ENCODE results near the gene SHISA8. TPM values are rescaled to one million over a fixed set of nuclear protein-coding genes. Genes with fewer than 3 reads are reported as not detected.

SHISA8 gene
- total and polyA plus RNA-seq, 7 donors: 0.15 to 0.26 (median 0.26) TPM; not detected in 4

GRCh38 chr22:41900652-41901312 is 14.1 kb downstream of the SHISA8 start:
- H3K4me3 ChIP-seq: no peak overlapping the region
- DNase-seq (peak in 1 of 2 donors; percentile 36), ATAC-seq (no peak)
- intact Hi-C loops (cut with DNase I): no loop called here
- H3K36me3 ChIP-seq (ENCODE audit: insufficient read depth in 1 of 2, low read depth in 1 of 2): peaks cover 0 to 85% of the 10 kb centered on the region in 2 donors
- 96 to 97% (median 97%) methylated on average over 8 of the region's 8 CpGs for WGBS, 3 donors
- no peak for TF ChIP-seq CTCF (IDR thresholded peaks at IDR 0.05)
- H3K27ac ChIP-seq: peak overlapping the region; percentile 78
- H3K27me3 ChIP-seq (ENCODE audit: insufficient read depth in 3 of 3, low read length in 2 of 3): no peaks in the 10 kb centered on the region
- peaks cover 45% of the 10 kb centered on the region for H3K4me1 ChIP-seq
- no peaks in the 10 kb centered on the region for H3K9me3 ChIP-seq

GRCh38 chr22:41899992-41900651 is 14.8 kb downstream of the SHISA8 start:
- ATAC-seq (peak in 3 of 4 donors; percentile 17 to 54 (median 53)), DNase-seq (peak in 1 of 2 donors; percentile 79)
- Histone ChIP-seq H3K27ac (peak overlapping the region; percentile 78), H3K36me3 (ENCODE audit: insufficient read depth in 1 of 2, low read depth in 1 of 2) (peaks cover 0 to 85% of the 10 kb centered on the region in 2 donors), H3K4me1 (peaks cover 45% of the 10 kb centered on the region), H3K9me3 (no peaks in the 10 kb centered on the region), H3K27me3 (ENCODE audit: insufficient read depth in 3 of 3, low read length in 2 of 3) (no peaks in the 10 kb centered on the region), H3K4me3 (no peak overlapping the region)
- intact Hi-C loops (cut with DNase I): loop anchor here in 1 of 2 donors (10.0 kb wide), 1 partner anchor 65 kb away; the partner anchor contains the start of gene SREBF2
- TF ChIP-seq CTCF (IDR thresholded peaks at IDR 0.05): no peak
- WGBS, 3 donors: 59 to 79% (median 63%) methylated on average over 13 of the region's 13 CpGs

GRCh38 chr22:41899110-41899509 is 15.8 kb downstream of the SHISA8 start:
- H3K4me1 ChIP-seq: peaks cover 45% of the 10 kb centered on the region
- peak in 1 of 2 donors; percentile 68 for DNase-seq
- ATAC-seq: peak; percentile 72 to 89 (median 80)

GRCh38 chr22:41898645-41899044 is 16.2 kb downstream of the SHISA8 start:
- Histone ChIP-seq H3K9me3 (no peaks in the 10 kb centered on the region), H3K4me3 (no peak overlapping the region), H3K36me3 (ENCODE audit: insufficient read depth in 1 of 2, low read depth in 1 of 2) (peaks cover 4 to 85% of the 10 kb centered on the region in 2 donors), H3K4me1 (peaks cover 43% of the 10 kb centered on the region), H3K27ac (peak overlapping the region; percentile 78), H3K27me3 (ENCODE audit: insufficient read depth in 3 of 3, low read length in 2 of 3) (no peaks in the 10 kb centered on the region)
- ATAC-seq (peak; percentile 39 to 66 (median 60)), DNase-seq (no peak)
- intact Hi-C loops (cut with DNase I): loop anchor here in 1 of 2 donors (10.0 kb wide), 1 partner anchor 64 kb away; the partner anchor contains the start of gene SREBF2
- 41 to 45% (median 43%) methylated on average over 11 of the region's 11 CpGs for WGBS, 3 donors
- TF ChIP-seq CTCF (IDR thresholded peaks at IDR 0.05): no peak

More at GRCh38 chr22:41899110-41899509, 15.8 kb downstream of the SHISA8 start:
- WGBS, 3 donors: 29 to 42% (median 40%) methylated on average over 5 of the region's 5 CpGs
- TF ChIP-seq CTCF (IDR thresholded peaks at IDR 0.05): no peak
- intact Hi-C loops (cut with DNase I): loop anchor here in 1 of 2 donors (10.0 kb wide), 1 partner anchor 64 kb away; the partner anchor contains the start of gene SREBF2
- Histone ChIP-seq H3K27me3 (ENCODE audit: insufficient read depth in 3 of 3, low read length in 2 of 3) (no peaks in the 10 kb centered on the region), H3K36me3 (ENCODE audit: insufficient read depth in 1 of 2, low read depth in 1 of 2) (peaks cover 2 to 85% of the 10 kb centered on the region in 2 donors), H3K27ac (peak overlapping the region; percentile 78), H3K9me3 (no peaks in the 10 kb centered on the region), H3K4me3 (peak overlapping the region; percentile 4)
